PC-9 (cell line): ENCODE measurements around the gene MAN2A1.

ENCODE experiments used
- EZH2 ChIP-seq: fragments of 200-600 bp; sonication (generic); IDR thresholded peaks from 2 replicates; pipeline ENCODE4 v1.8.0; 2017; ENCODE audit warnings: antibody characterized with exemption, low read depth
- TF ChIP-seq, protein P1 (sequence below): fragments of 200-600 bp; sonication (generic); conservative IDR thresholded peaks from 2 replicates; pipeline ENCODE4 v1.6.1; 2017; ENCODE audit warnings: mixed run types, antibody characterized with exemption, mild to moderate bottlenecking, moderate library complexity

DNA sequence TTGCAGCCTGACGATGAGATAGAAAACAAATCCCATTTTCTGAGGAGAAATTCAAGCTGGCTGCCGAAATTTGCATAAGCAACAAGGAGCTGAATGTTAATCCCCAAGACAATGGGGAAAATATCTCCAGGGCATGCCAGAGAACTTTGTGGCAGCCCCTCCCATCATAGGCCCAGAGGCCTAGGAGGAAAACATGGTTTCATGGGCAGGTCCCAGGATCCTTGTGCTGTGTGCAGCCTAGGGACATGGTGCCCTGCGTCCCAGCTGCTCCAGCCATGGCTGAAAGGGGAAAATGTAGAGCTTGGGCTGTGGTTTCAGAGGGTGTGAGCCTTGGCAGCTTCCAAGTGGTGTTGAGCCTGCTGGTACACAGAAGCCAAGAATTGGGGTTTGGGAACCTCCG is 48.8 kb upstream of the MAN2A1 start:
- TF ChIP-seq EZH2: no peak
- TF ChIP-seq, protein P1, sequence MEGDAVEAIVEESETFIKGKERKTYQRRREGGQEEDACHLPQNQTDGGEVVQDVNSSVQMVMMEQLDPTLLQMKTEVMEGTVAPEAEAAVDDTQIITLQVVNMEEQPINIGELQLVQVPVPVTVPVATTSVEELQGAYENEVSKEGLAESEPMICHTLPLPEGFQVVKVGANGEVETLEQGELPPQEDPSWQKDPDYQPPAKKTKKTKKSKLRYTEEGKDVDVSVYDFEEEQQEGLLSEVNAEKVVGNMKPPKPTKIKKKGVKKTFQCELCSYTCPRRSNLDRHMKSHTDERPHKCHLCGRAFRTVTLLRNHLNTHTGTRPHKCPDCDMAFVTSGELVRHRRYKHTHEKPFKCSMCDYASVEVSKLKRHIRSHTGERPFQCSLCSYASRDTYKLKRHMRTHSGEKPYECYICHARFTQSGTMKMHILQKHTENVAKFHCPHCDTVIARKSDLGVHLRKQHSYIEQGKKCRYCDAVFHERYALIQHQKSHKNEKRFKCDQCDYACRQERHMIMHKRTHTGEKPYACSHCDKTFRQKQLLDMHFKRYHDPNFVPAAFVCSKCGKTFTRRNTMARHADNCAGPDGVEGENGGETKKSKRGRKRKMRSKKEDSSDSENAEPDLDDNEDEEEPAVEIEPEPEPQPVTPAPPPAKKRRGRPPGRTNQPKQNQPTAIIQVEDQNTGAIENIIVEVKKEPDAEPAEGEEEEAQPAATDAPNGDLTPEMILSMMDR: no peak
